IPS DF 4.7 (cell line): Measurements from ENCODE around the gene FBXW10.
"Not testable (repeated sequence)": the region's sequence is repeated elsewhere in the genome, so short reads cannot be mapped to it uniquely, and the experiment has no call there.

Experiments
- DNase-seq: peaks from one replicate; pipeline ENCODE4 v3.0.0-alpha.2; 2013; ENCODE audit warnings: low spot score; ENCODE audit errors: extremely low read depth

FBXW10 gene, protein sequence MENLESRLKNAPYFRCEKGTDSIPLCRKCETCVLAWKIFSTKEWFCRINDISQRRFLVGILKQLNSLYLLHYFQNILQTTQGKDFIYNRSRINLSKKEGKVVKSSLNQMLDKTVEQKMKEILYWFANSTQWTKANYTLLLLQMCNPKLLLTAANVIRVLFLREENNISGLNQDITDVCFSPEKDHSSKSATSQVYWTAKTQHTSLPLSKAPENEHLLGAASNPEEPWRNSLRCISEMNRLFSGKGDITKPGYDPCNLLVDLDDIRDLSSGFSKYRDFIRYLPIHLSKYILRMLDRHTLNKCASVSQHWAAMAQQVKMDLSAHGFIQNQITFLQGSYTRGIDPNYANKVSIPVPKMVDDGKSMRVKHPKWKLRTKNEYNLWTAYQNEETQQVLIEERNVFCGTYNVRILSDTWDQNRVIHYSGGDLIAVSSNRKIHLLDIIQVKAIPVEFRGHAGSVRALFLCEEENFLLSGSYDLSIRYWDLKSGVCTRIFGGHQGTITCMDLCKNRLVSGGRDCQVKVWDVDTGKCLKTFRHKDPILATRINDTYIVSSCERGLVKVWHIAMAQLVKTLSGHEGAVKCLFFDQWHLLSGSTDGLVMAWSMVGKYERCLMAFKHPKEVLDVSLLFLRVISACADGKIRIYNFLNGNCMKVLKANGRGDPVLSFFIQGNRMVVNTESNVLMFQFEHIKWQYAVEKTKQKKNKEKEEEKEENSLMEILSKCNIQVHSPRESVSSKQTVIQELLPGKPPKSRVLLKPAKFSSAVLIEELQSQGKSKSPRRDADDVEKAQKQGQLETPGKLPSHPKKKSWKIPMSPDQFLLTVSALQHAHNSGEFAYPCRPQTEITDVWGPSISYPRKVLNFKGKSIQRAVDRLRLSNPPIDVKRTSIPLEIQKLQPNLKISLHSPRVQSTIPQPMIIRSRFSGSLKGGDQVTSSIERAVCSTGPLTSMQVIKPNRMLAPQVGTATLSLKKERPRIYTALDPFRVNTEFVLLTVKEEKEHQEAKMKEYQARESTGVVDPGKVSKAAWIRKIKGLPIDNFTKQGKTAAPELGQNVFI

GRCh38 chr17:18743699-18744421, at the start of gene FBXW10:
Gene FBXW10, plus strand, starts transcription at chr17:18744054. Its CDS starts 191 bp downstream, at chr17:18744245.
- not testable (repeated sequence) for DNase-seq

DNA sequence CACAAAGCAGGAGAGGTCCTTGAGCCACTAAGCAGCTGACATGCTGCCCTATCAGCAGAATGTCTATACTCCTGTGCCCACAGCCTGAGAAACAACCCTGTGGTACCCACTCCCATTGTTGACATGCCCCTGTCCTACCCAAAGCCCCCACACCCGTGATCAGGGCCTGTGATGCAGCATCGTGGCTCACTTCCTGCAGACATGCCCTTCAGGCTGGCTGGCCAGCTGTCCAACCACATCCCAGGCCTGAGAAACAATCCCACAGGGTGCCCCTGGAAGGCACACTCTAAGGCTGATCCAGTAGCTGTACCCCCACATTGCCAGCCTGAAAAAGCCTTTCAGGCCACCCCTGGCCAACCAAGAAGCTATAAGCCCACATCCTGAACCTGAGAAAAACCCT, 48.7 kb upstream of the FBXW10 start:
- DNase-seq: not testable (repeated sequence)

GRCh38 chr17:18698473-18699103, 45.3 kb upstream of the FBXW10 start:
- not testable (repeated sequence) for DNase-seq

GRCh38 chr17:18705955-18706354, 37.9 kb upstream of the FBXW10 start:
- DNase-seq: not testable (repeated sequence)

DNA sequence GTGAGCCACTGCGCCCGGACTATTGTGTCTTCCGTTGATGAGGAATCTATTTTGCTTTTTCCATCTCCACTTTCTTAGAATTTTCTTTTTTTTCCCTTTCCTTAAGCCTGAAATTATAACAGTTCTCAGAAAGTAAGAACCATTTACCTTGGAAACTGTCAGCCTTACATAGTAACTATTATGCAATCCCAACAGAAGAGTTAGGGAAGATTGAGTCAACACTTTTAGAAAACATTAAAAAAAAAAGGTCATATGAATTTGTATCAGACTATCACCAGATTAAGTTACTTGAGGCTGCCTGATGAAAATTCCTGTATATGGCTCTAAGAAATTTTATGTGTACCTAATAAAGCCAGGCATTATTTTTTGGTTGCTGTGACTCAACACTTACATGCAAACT, 35.6 kb upstream of the FBXW10 start:
- not testable (repeated sequence) for DNase-seq

- not testable (repeated sequence) for DNase-seq
These were observed 31.4 kb upstream of the FBXW10 start for GRCh38 chr17:18712354-18712999.

DNA sequence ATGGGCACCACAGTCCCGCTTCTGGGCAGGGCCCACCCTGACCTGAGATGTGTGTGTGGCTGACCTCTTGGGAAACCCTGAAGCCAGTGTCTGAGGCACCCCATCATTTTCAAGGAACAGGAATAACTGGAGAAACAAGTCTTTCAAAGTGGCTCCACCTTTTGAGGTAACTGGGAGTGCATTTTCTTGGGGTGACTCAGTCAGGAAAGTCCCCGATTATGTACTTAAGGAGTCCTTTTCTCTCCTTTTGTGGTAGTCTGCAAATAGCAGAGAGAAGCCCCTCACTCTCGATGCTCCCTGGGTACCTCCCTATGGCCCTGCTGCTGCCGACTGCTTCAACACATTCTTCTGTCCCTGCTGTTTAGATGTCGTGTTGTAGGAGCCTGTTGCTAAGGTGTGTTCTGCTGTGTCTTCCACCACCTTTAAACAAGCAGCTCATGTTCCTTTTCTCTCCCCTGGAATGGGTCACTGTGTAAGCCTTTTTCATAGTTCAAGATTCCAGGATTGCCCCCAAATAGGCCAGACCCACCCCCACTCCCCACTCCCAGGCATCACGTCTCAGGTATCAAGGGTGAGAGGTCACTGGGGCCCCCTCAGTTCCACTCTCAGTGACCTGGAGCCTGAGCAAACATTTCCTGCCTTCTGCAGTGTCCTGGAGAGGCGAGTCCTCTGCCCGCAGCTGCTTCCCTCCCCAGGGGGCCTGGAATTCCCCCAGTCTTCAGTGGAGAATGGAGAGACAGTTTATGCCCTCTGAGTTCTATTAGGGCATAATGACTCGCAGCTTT, 25.0 kb upstream of the FBXW10 start:
- not testable (repeated sequence) for DNase-seq

- DNase-seq: not testable (repeated sequence)
These were observed 24.3 kb upstream of the FBXW10 start for GRCh38 chr17:18719428-18720110.

- DNase-seq: not testable (repeated sequence)
These were observed 21.9 kb upstream of the FBXW10 start for GRCh38 chr17:18721775-18722547.

GRCh38 chr17:18722612-18723011, 21.2 kb upstream of the FBXW10 start:
- DNase-seq: not testable (repeated sequence)

DNA sequence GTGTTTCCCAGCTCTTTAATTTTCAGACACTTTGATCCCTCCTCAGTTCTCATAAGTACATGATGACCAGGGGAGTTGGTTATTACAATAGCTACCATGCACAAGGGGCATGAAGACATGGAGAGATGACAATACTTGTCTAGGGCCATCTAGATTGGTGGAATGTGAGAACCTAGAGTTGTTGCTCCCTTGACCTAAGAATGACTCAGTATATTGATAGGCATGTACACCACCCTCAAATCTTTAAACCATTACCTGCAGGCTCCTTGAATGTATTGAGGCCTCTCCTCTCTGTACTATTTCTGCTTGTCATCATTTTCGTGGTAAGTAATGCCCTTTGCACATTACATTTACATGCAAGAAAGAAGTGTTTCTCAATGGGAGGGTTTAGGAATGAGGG, 20.3 kb upstream of the FBXW10 start:
- DNase-seq: not testable (repeated sequence)

- DNase-seq: not testable (repeated sequence)
These were observed 11.4 kb upstream of the FBXW10 start for GRCh38 chr17:18732438-18732837.

GRCh38 chr17:18733350-18733749, 10.5 kb upstream of the FBXW10 start:
- DNase-seq: not testable (repeated sequence)

DNA sequence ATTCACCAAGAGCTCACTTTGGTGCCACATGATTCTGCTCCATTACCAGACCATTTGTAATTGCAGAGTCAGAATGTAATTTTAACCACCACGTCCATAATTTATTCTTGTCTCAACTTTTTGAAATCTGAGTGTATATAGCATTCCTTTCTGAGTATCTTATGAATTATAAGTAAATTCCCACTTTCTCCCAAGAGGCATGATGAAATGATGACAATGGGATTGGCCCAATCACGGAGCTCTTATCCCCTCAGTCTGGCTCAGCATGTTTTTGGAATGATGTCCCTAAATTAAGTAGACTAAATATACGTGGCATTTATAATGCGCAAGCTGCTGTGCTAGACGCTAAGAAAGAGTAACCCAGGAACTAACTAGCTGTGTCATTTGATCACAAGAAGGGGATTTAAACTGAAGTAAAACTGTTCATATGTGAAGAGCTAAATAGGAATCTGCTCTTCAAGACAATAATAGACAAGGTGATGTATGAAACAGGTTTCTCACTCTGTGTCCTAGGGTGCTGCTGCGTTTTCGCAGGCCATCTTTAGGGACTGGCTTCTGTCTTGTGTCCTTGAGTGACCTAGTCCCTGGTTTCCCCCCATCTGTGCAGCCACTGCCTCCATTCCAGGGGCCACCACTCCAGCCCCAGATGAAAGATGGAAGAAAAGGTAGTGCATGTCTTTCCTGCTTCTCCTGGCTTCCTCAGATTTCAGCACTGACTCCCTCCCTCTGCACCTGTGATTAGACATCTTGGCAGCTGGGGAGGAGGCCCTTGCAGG, 4.0 kb upstream of the FBXW10 start:
- DNase-seq: not testable (repeated sequence)

DNA sequence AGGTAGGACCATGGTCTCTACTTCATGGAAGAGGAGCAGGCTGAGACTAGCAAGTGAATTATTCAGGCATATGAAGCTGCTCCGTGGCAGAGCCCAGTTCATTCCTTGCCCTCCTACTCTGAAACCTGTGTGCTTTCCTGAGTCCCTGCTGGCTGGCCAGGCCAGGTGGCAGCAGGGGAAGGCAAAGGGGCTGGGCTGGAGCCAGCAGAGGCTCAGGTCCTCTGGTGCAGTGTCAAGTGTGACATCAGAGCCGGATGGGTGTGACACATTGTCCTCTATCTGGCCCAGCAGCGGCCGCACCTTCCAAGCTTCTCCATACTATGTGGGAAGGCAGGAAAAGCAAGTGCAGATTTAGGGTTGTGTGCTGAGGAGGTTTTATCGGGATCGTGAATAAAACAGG, 2.6 kb upstream of the FBXW10 start:
- not testable (repeated sequence) for DNase-seq

DNA sequence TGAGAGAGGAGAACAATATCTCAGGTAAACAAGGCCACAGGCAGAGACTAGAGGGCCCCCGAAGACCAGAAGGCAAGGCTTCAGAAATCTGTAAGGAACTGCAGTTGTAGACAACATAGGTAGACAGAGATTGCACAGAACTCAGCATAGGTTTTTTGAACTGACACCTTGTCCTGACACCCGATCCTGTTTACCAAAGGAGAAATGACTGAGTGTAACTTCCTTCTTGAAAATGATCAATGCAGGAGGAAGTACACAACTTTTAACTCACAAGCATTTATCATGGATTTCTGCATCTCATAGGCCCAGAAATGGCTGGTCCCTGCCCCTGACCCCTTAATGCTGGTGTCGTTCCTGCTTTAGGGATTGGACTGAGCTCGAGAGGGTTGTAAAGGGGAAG, 872 bp downstream of the FBXW10 start:
- not testable (repeated sequence) for DNase-seq

DNA sequence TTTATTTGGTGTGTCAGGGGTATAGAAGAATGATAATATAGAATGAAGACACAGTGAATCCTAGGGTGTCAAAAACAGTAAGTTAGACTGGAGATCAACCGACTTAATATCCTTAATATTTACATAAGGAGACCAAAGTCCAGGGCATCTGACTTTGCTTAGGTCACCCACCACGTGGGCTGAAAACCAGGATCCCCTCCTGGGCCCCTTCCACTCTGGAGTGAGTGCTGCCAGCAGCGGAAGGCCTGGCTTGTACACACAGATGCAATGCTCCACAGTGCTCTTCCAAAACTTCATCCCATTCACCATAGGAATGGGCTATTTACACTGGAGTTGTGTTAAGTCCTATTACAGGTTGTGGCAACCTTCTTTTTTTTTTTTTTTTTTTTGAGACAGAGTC, 2.7 kb downstream of the FBXW10 start:
- not testable (repeated sequence) for DNase-seq
